ENCODE data around the gene UACA.
"Not testable (repeated sequence)": the region's sequence is repeated elsewhere in the genome, so short reads cannot be mapped to it uniquely, and the experiment has no call there.

The UACA gene

GRCh38 chr15:70704166-70704565 is 59.2 kb downstream of the UACA start:
- no peak for DNase-seq

GRCh38 chr15:70703096-70703878 is 60.1 kb downstream of the UACA start:
- no peak for DNase-seq

- no peak for DNase-seq
Observed at GRCh38 chr15:70702584-70702983, 60.8 kb downstream of the UACA start.

- no peak for DNase-seq
Observed at GRCh38 chr15:70701891-70702568, 61.3 kb downstream of the UACA start.

GRCh38 chr15:70701171-70701570 is 62.2 kb downstream of the UACA start:
- no peak for DNase-seq

GRCh38 chr15:70699890-70700289 is 63.5 kb downstream of the UACA start:
- no peak for DNase-seq

GRCh38 chr15:70698836-70699390 is 64.4 kb downstream of the UACA start:
- no peak for DNase-seq

GRCh38 chr15:70698426-70698825 is 64.9 kb downstream of the UACA start:
- no peak for DNase-seq

- DNase-seq: no peak
Observed at GRCh38 chr15:70690491-70691276, 72.7 kb downstream of the UACA start.

- DNase-seq: no peak
Observed at GRCh38 chr15:70690021-70690420, 73.3 kb downstream of the UACA start.

GRCh38 chr15:70687482-70687881 is 75.9 kb downstream of the UACA start:
- DNase-seq: no peak

- no peak for DNase-seq
Observed at GRCh38 chr15:70680817-70681216, 82.5 kb downstream of the UACA start.

GRCh38 chr15:70679919-70680231 is 83.5 kb downstream of the UACA start:
- DNase-seq: no peak

GRCh38 chr15:70672081-70672480 is 91.3 kb downstream of the UACA start:
- no peak for DNase-seq

- DNase-seq: no peak
Observed at GRCh38 chr15:70670680-70671079, 92.7 kb downstream of the UACA start.

- no peak for DNase-seq
Observed at GRCh38 chr15:70669966-70670658, 93.2 kb downstream of the UACA start.

GRCh38 chr15:70669006-70669602 is 94.3 kb downstream of the UACA start:
- no peak for DNase-seq

- no peak for DNase-seq
Observed at GRCh38 chr15:70665599-70665998, 97.8 kb downstream of the UACA start.

- DNase-seq: no peak
Observed at GRCh38 chr15:70664494-70664893, 98.9 kb downstream of the UACA start.

- DNase-seq: not testable (repeated sequence)
Observed at GRCh38 chr15:70663069-70663468, 100.3 kb downstream of the UACA start.

- DNase-seq: no peak
Observed at GRCh38 chr15:70659662-70660061, 103.7 kb downstream of the UACA start.

- no peak for DNase-seq
Observed at GRCh38 chr15:70658641-70659040, 104.7 kb downstream of the UACA start.

GRCh38 chr15:70653426-70653825 is 109.9 kb downstream of the UACA start:
- no peak for DNase-seq

Measured in activated effector memory CD4-positive, alpha-beta T cell treated with Interleukin-2 at 50 U/mL for 16 hours (primary cell).